ENCODE measurements around the gene SDK1.

SDK1 gene

GRCh38 chr7:3412871-3413270 lies 111.8 kb downstream of the SDK1 start:
- no peak for DNase-seq (ENCODE audit: low spot score)
- POLR2A ChIA-PET (ENCODE audit: low non-redundant PET) = no interaction called here
- CTCF ChIA-PET = interaction anchor here (0.6 kb wide), 1 partner anchor 21 kb away, joined by 3 read pairs; no protein-coding TSS in a partner anchor
- TF ChIP-seq CTCF (conservative IDR thresholded peaks at IDR 0.05; ENCODE audit: low read depth) = no peak
- no peak overlapping the region for H3K27ac ChIP-seq

- no peak overlapping the region for H3K27ac ChIP-seq
- ChIA-PET POLR2A (ENCODE audit: low non-redundant PET) (no interaction called here), CTCF (no interaction called here)
- no peak for TF ChIP-seq CTCF (conservative IDR thresholded peaks at IDR 0.05; ENCODE audit: low read depth)
- peak; percentile 52 for DNase-seq (ENCODE audit: low spot score)
Measured at GRCh38 chr7:3415861-3416312, 114.8 kb downstream of the SDK1 start.

- ChIA-PET POLR2A (ENCODE audit: low non-redundant PET) (no interaction called here), CTCF (no interaction called here)
- no peak for TF ChIP-seq CTCF (conservative IDR thresholded peaks at IDR 0.05; ENCODE audit: low read depth)
- H3K27ac ChIP-seq = no peak overlapping the region
- DNase-seq (ENCODE audit: low spot score) = no peak
Measured at GRCh38 chr7:3416453-3416852, 115.4 kb downstream of the SDK1 start.

GRCh38 chr7:3425087-3425486 lies 124.0 kb downstream of the SDK1 start:
- DNase-seq (ENCODE audit: low spot score) = no peak
- TF ChIP-seq CTCF (conservative IDR thresholded peaks at IDR 0.05; ENCODE audit: low read depth) = no peak
- ChIA-PET CTCF (no interaction called here), POLR2A (ENCODE audit: low non-redundant PET) (no interaction called here)
- no peak overlapping the region for H3K27ac ChIP-seq

GRCh38 chr7:3426064-3426463 lies 125.0 kb downstream of the SDK1 start:
- POLR2A ChIA-PET (ENCODE audit: low non-redundant PET) = no interaction called here
- no peak overlapping the region for H3K27ac ChIP-seq
- TF ChIP-seq CTCF (conservative IDR thresholded peaks at IDR 0.05; ENCODE audit: low read depth) = no peak
- CTCF ChIA-PET = no interaction called here
- no peak for DNase-seq (ENCODE audit: low spot score)

- TF ChIP-seq CTCF (conservative IDR thresholded peaks at IDR 0.05; ENCODE audit: low read depth) = no peak
- DNase-seq (ENCODE audit: low spot score) = peak; percentile 34
- H3K27ac ChIP-seq = no peak overlapping the region
- ChIA-PET CTCF (no interaction called here), POLR2A (ENCODE audit: low non-redundant PET) (no interaction called here)
Measured at GRCh38 chr7:3427957-3428356, 126.9 kb downstream of the SDK1 start.

GRCh38 chr7:3429981-3430380 lies 128.9 kb downstream of the SDK1 start:
- ChIA-PET CTCF (interaction anchor here (0.6 kb wide), 1 partner anchor 351 kb away, joined by 3 read pairs; no protein-coding TSS in a partner anchor), POLR2A (ENCODE audit: low non-redundant PET) (no interaction called here)
- TF ChIP-seq CTCF (conservative IDR thresholded peaks at IDR 0.05; ENCODE audit: low read depth) = no peak
- no peak overlapping the region for H3K27ac ChIP-seq
- DNase-seq (ENCODE audit: low spot score) = no peak
